Measurements from ENCODE around the gene MACROH2A1.

Gene MACROH2A1

GRCh38 chr5:135444881-135445280 lies 45.9 kb upstream of the MACROH2A1 start:
- H3F3A ChIP-seq (ENCODE audit: control insufficient read depth, insufficient read depth), result no peaks in the 10 kb centered on the region
- no peak overlapping the region for H3K4me3 ChIP-seq (ENCODE audit: low read length)
- H3K79me2 ChIP-seq (ENCODE audit: control insufficient read depth, low read length), result no peaks in the 10 kb centered on the region
- no peak overlapping the region for H3K27ac ChIP-seq (ENCODE audit: low read depth, low read length)
- H3K9me3 ChIP-seq (ENCODE audit: control insufficient read depth, insufficient read depth, low read length), result no peaks in the 10 kb centered on the region
- no peak for TF ChIP-seq EZH2phosphoT487 (IDR thresholded peaks at IDR 0.05; ENCODE audit: borderline replicate concordance, low read length)
- TF ChIP-seq, protein P1, sequence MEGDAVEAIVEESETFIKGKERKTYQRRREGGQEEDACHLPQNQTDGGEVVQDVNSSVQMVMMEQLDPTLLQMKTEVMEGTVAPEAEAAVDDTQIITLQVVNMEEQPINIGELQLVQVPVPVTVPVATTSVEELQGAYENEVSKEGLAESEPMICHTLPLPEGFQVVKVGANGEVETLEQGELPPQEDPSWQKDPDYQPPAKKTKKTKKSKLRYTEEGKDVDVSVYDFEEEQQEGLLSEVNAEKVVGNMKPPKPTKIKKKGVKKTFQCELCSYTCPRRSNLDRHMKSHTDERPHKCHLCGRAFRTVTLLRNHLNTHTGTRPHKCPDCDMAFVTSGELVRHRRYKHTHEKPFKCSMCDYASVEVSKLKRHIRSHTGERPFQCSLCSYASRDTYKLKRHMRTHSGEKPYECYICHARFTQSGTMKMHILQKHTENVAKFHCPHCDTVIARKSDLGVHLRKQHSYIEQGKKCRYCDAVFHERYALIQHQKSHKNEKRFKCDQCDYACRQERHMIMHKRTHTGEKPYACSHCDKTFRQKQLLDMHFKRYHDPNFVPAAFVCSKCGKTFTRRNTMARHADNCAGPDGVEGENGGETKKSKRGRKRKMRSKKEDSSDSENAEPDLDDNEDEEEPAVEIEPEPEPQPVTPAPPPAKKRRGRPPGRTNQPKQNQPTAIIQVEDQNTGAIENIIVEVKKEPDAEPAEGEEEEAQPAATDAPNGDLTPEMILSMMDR (IDR thresholded peaks at IDR 0.05; ENCODE audit: low read depth, low read length, poor library complexity, severe bottlenecking), result no peak
- no peaks in the 10 kb centered on the region for H3K9me2 ChIP-seq (replicated peaks; ENCODE audit: control insufficient read depth, low read length)
- peaks cover 7% of the 10 kb centered on the region; the same call in 1 of the 2 replicates for H3K27me3 ChIP-seq (ENCODE audit: control insufficient read depth, low read length)
- H3K36me3 ChIP-seq (ENCODE audit: control insufficient read depth, low read length), result no peaks in the 10 kb centered on the region
- H3K4me1 ChIP-seq (ENCODE audit: control insufficient read depth, low read length), result no peaks in the 10 kb centered on the region
- H4K20me1 ChIP-seq (ENCODE audit: control insufficient read depth, insufficient read depth, low read depth, low read length), result no peaks in the 10 kb centered on the region
- H3K4me2 ChIP-seq (ENCODE audit: low read length), result no peak overlapping the region

DNA sequence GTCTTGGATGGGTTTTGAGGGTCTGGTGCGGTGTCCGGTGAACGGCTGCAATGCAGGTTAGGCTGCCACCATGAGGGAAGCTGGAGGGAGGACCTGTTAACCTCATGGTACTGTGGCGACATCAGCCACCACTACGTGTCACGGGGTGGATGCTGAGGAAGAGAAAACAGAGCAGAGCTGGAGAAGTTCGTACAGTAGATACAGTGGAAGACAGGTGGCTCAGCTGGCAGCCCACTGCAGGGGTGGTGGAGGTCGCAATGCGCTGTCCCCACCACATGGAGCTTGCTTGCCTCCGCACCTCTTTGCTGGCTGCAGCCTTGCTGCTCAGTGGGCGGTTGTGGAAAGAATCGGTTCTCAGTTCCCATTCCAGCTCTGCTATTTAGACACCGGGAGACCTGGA lies 45.3 kb upstream of the MACROH2A1 start:
- H3K4me1 ChIP-seq (ENCODE audit: control insufficient read depth, low read length), result no peaks in the 10 kb centered on the region
- no peak overlapping the region for H3K4me2 ChIP-seq (ENCODE audit: low read length)
- no peaks in the 10 kb centered on the region for H3K36me3 ChIP-seq (ENCODE audit: control insufficient read depth, low read length)
- H3K9me2 ChIP-seq (replicated peaks; ENCODE audit: control insufficient read depth, low read length), result no peaks in the 10 kb centered on the region
- TF ChIP-seq EZH2phosphoT487 (IDR thresholded peaks at IDR 0.05; ENCODE audit: borderline replicate concordance, low read length), result no peak
- TF ChIP-seq, protein P1 (IDR thresholded peaks at IDR 0.05; ENCODE audit: low read depth, low read length, poor library complexity, severe bottlenecking), result no peak
- no peaks in the 10 kb centered on the region for H4K20me1 ChIP-seq (ENCODE audit: control insufficient read depth, insufficient read depth, low read depth, low read length)
- no peaks in the 10 kb centered on the region for H3K79me2 ChIP-seq (ENCODE audit: control insufficient read depth, low read length)
- H3K9me3 ChIP-seq (ENCODE audit: control insufficient read depth, insufficient read depth, low read length), result no peaks in the 10 kb centered on the region
- H3K27me3 ChIP-seq (ENCODE audit: control insufficient read depth, low read length), result peaks cover 4% of the 10 kb centered on the region; the same call in 1 of the 2 replicates
- H3K27ac ChIP-seq (ENCODE audit: low read depth, low read length), result no peak overlapping the region
- H3K4me3 ChIP-seq (ENCODE audit: low read length), result no peak overlapping the region
- no peaks in the 10 kb centered on the region for H3F3A ChIP-seq (ENCODE audit: control insufficient read depth, insufficient read depth)

GRCh38 chr5:135443161-135443960 lies 44.3 kb upstream of the MACROH2A1 start:
- H3K36me3 ChIP-seq (ENCODE audit: control insufficient read depth, low read length), result no peaks in the 10 kb centered on the region
- TF ChIP-seq, protein P1 (IDR thresholded peaks at IDR 0.05; ENCODE audit: low read depth, low read length, poor library complexity, severe bottlenecking), result no peak
- no peak for TF ChIP-seq EZH2phosphoT487 (IDR thresholded peaks at IDR 0.05; ENCODE audit: borderline replicate concordance, low read length)
- no peaks in the 10 kb centered on the region for H3K4me1 ChIP-seq (ENCODE audit: control insufficient read depth, low read length)
- H3K9me2 ChIP-seq (replicated peaks; ENCODE audit: control insufficient read depth, low read length), result no peaks in the 10 kb centered on the region
- no peak overlapping the region for H3K4me2 ChIP-seq (ENCODE audit: low read length)
- no peak overlapping the region for H3K4me3 ChIP-seq (ENCODE audit: low read length)
- H3K79me2 ChIP-seq (ENCODE audit: control insufficient read depth, low read length), result no peaks in the 10 kb centered on the region
- no peaks in the 10 kb centered on the region for H3F3A ChIP-seq (ENCODE audit: control insufficient read depth, insufficient read depth)
- H3K27me3 ChIP-seq (ENCODE audit: control insufficient read depth, low read length), result peaks cover 4% of the 10 kb centered on the region; the same call in 1 of the 2 replicates
- no peaks in the 10 kb centered on the region for H4K20me1 ChIP-seq (ENCODE audit: control insufficient read depth, insufficient read depth, low read depth, low read length)
- H3K9me3 ChIP-seq (ENCODE audit: control insufficient read depth, insufficient read depth, low read length), result no peaks in the 10 kb centered on the region
- H3K27ac ChIP-seq (ENCODE audit: low read depth, low read length), result no peak overlapping the region
